Brain microvascular endothelial cell (primary cell): ENCODE results near the gene HNF4A.

ENCODE experiments used
- DNase-seq: peaks from one replicate; pipeline ENCODE4 v3.0.0-alpha.2; 2020
- H3K27ac ChIP-seq: fragments of 250-450 bp; sonication (Bioruptor Pico); 2 replicates; pipeline ENCODE4 v1.5.1; 2020; ENCODE audit warnings: mild to moderate bottlenecking, moderate library complexity
- H3K27me3 ChIP-seq: fragments of 250-450 bp; sonication (Bioruptor Pico); replicated peaks from 2 replicates; pipeline ENCODE4 v1.5.1; 2020; ENCODE audit warnings: mild to moderate bottlenecking
- H3K36me3 ChIP-seq: fragments of 250-450 bp; sonication (Bioruptor Pico); replicated peaks from 2 replicates; pipeline ENCODE4 v1.5.1; 2020; ENCODE audit warnings: mild to moderate bottlenecking
- H3K4me3 ChIP-seq: 2 replicates; pipeline ENCODE4 v1.5.1; 2011; ENCODE audit warnings: low read depth, mild to moderate bottlenecking, control low read depth, low read length, moderate library complexity
- in situ Hi-C: cut with HindIII; loops from 2 replicates; pipeline ENCODE4 v1.10.0; 2017; ENCODE audit warnings: low sequenced_read_pairs, low pct_ligation_motif_present
- TF ChIP-seq, protein P1 (sequence below): IDR thresholded peaks from 2 replicates; pipeline ENCODE4 v1.5.1; 2011; ENCODE audit warnings: low read depth, mild to moderate bottlenecking, moderate library complexity, low read length, control low read depth, inconsistent platforms; ENCODE audit errors: missing control alignments

Gene HNF4A

DNA sequence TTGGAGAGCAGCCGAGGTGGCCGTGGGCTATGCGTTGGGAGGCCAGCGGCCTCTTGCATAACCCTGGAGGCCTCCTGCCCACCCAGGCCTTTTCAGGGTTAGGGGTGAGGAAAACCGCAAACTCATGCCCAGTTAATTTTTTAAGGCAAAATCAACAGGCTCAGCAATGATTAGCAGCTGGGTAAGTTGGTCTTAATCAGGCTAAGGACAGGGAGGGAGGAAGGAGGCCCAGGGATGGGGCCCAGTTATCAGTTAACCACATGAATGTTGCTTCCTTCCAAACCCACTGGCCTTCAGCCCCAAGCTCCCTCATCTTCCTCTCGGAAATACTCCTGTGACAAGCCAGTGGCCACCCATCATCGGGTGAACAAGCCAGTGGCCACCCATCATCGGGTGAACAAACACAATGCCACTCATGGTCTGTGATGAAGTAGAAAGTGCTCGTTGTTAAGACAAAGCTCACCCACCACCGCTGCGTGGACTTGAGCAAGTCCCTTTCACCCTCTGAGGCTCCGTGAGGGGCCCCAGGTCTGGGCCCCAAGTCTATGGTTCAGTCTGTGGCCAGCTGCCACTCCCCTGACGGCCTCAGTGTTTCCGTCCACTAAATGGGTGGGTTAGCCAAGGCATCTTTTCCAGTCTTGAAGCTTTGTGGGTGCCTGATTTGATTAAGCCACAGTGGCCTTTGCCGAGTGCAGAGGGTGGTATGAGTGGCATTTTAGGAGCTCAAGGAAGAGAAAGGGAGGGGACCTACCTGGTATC lies 39.4 kb downstream of the HNF4A start:
- Histone ChIP-seq H3K27me3 (no peaks in the 10 kb centered on the region), H3K4me3 (no peak overlapping the region), H3K36me3 (no peaks in the 10 kb centered on the region), H3K27ac (no peak overlapping the region)
- TF ChIP-seq, protein P1, sequence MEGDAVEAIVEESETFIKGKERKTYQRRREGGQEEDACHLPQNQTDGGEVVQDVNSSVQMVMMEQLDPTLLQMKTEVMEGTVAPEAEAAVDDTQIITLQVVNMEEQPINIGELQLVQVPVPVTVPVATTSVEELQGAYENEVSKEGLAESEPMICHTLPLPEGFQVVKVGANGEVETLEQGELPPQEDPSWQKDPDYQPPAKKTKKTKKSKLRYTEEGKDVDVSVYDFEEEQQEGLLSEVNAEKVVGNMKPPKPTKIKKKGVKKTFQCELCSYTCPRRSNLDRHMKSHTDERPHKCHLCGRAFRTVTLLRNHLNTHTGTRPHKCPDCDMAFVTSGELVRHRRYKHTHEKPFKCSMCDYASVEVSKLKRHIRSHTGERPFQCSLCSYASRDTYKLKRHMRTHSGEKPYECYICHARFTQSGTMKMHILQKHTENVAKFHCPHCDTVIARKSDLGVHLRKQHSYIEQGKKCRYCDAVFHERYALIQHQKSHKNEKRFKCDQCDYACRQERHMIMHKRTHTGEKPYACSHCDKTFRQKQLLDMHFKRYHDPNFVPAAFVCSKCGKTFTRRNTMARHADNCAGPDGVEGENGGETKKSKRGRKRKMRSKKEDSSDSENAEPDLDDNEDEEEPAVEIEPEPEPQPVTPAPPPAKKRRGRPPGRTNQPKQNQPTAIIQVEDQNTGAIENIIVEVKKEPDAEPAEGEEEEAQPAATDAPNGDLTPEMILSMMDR, result no peak
- DNase-seq, result no peak
- in situ Hi-C loops, result no loop called here

DNA sequence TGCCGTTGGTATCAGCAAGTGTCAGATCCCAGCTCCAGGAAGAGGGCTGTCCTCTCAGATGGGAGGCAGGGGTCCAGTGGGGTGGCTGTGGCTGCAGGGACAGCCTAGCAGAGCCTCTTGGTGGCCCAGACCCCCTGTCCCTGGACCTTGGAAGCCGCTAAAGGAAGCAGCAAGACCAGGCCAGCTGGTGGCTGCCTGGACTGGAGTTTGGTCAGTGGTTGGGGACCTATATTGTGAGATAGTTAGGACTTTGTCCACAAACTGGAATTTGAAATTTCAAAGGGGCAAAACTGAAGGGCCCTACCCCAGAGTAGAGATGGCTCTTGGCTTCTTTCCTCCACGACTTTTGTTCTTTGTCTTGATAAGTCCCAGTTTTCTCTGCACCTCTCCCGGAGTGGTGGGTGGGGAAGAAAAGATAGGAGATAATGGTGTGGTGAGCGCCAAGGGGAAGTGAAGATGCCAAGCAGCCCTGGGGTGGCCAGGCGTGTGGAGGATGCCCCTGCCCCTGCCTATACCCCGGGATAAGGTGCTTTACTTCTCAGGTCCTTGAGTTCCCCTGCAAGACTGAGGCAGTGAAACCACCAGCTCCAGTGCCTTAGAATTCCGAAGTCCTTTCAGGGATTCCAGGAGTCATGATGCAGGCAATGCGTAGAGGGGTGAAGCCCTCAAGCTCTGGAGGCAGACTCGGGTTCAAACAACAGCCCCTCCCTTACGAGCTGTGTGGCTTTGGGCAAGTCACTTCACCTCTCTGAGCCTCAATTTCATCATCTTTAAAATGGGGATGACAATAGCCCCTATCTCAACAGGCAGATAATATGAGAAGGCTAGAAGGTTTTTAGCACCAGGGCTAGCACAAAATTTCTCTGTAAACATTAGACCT lies 40.2 kb downstream of the HNF4A start:
- TF ChIP-seq, protein P1, result no peak
- DNase-seq, result no peak
- Histone ChIP-seq H3K36me3 (no peaks in the 10 kb centered on the region), H3K27me3 (no peaks in the 10 kb centered on the region), H3K27ac (no peak overlapping the region), H3K4me3 (no peak overlapping the region)
- in situ Hi-C loops, result no loop called here

DNA sequence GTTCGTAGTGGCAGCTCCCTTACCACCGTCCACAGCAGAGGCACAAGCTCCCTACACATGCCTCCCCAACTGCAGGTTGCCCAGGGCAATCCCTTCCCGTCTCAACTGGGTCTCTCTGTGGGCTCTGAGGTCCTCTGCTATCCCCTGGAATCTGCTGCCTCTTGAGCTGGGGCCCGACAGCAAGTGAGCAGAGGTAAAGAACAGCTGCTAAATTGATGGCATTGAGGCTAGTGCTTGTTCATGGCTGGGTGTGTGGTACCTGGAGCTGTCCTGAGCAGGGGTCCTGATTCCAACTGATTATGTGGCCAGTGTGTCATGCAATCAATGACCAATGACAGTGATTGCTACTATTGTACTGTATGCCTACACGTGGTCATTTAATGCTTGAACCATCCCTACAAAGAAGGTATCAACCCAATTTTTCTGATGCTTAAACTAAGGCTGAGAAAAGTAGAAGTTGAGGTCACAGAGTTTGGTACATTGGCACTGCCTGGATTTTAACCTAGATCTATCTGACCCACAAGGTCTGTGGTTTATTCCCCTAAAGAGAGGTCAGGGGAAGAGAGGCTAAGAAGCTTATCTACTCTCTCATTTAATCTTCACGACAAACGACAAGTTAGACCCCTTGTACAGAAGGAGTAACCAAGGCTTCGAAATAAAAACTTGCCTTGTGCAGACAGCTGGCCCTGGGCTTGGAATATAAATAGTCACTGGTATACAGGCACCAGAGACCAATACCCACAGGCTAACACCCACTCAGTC lies 41.1 kb downstream of the HNF4A start:
- no peak for DNase-seq
- Histone ChIP-seq H3K4me3 (no peak overlapping the region), H3K36me3 (no peaks in the 10 kb centered on the region), H3K27me3 (no peaks in the 10 kb centered on the region), H3K27ac (no peak overlapping the region)
- in situ Hi-C loops, result no loop called here
- TF ChIP-seq, protein P1, result no peak

DNA sequence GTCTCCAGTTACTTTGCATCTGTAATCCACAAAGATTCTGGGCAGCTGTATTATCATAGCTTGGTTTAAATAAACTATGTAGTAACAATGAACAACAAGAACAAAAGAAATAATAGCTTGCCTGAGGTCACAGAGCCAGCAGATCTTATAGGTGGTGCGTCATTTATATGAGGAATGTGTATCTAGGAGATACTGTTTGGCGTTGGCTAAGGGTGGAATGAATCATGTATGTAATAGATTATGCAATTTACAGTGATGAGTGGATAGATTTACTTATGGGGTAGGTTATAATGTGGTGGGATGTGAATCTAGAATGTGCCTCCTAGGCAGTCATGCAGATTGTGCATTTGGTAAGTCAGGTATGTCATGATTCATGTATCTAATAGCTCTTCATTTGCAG lies 42.8 kb downstream of the HNF4A start:
- Histone ChIP-seq H3K27me3 (no peaks in the 10 kb centered on the region), H3K36me3 (no peaks in the 10 kb centered on the region), H3K27ac (no peak overlapping the region), H3K4me3 (no peak overlapping the region)
- TF ChIP-seq, protein P1, result no peak
- in situ Hi-C loops, result no loop called here
- peak; percentile 58 for DNase-seq

DNA sequence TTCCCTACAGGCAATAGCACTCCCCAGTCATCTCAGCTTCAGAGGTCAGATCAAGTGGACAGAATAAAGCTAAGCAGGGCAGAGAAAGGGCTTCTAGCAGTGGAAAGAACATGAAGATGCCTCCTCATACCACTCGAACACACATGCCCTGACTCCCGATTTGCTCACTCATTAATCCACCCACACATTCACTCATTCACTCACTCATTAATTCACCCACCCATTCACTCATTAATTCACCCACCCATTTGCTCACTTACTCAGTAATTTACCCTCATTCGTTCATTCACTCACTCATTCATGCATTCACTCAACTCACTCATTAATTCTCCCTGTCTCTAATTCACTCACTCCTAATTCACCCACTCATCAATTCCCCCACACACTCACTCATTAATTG lies 43.9 kb downstream of the HNF4A start:
- H3K27ac ChIP-seq, result no peak overlapping the region
- no peak overlapping the region for H3K4me3 ChIP-seq
- no peaks in the 10 kb centered on the region for H3K36me3 ChIP-seq
- TF ChIP-seq, protein P1, result no peak
- no peak for DNase-seq
- in situ Hi-C loops, result no loop called here
- no peaks in the 10 kb centered on the region for H3K27me3 ChIP-seq
